OCI-LY1 (cell line): ENCODE data around the gene KRTCAP2.

Experiments
- H2AFZ ChIP-seq: fragments of 200-600 bp; sonication (generic), shearing (Covaris generic); 2 replicates; pipeline ENCODE4 v1.6.0; 2014; ENCODE audit warnings: antibody characterized with exemption, mild to moderate bottlenecking, low read length
- H3F3A ChIP-seq: fragments of 200-600 bp; sonication (generic), shearing (Covaris generic); 2 replicates; pipeline ENCODE4 v1.6.0; 2014; ENCODE audit warnings: mild to moderate bottlenecking, antibody characterized with exemption, low read length, moderate library complexity; ENCODE audit not compliant: insufficient read depth
- H3K27ac ChIP-seq: fragments of 200-600 bp; sonication (generic); 2 replicates; pipeline ENCODE4 v1.5.1; 2014; ENCODE audit warnings: low read length, mixed run types, mild to moderate bottlenecking, low read depth; ENCODE audit not compliant: poor library complexity, severe bottlenecking
- H3K27me3 ChIP-seq: fragments of 200-600 bp; sonication (generic); 2 replicates; pipeline ENCODE4 v1.6.0; 2014; ENCODE audit warnings: antibody characterized with exemption, mild to moderate bottlenecking, low read length, moderate library complexity; ENCODE audit not compliant: insufficient read depth
- H3K36me3 ChIP-seq: fragments of 200-600 bp; sonication (generic); 2 replicates; pipeline ENCODE4 v1.6.1; 2014; ENCODE audit warnings: mild to moderate bottlenecking, antibody characterized with exemption, low read length, moderate library complexity, mixed read lengths; ENCODE audit not compliant: insufficient read depth
- H3K4me1 ChIP-seq: fragments of 200-600 bp; sonication (generic); 2 replicates; pipeline ENCODE4 v1.5.1; 2014; ENCODE audit warnings: mild to moderate bottlenecking, low read length, moderate library complexity; ENCODE audit not compliant: insufficient read depth, severe bottlenecking
- H3K4me2 ChIP-seq: fragments of 200-600 bp; sonication (generic), shearing (Covaris generic); 2 replicates; pipeline ENCODE4 v1.6.1; 2014; ENCODE audit warnings: low read length
- H3K4me3 ChIP-seq: fragments of 200-600 bp; sonication (generic); 2 replicates; pipeline ENCODE4 v1.5.1; 2014; ENCODE audit warnings: low read length, low read depth, mild to moderate bottlenecking, mixed read lengths; ENCODE audit not compliant: poor library complexity, severe bottlenecking
- H3K79me2 ChIP-seq: fragments of 200-600 bp; shearing (Covaris generic); 2 replicates; pipeline ENCODE4 v1.6.1; 2016; ENCODE audit warnings: mixed run types, low read length, mixed read lengths; ENCODE audit not compliant: insufficient read depth
- H3K9ac ChIP-seq: fragments of 200-600 bp; sonication (generic), shearing (Covaris generic); 2 replicates; pipeline ENCODE4 v1.6.1; 2014; ENCODE audit warnings: mild to moderate bottlenecking, low read length, mixed read lengths
- H3K9me2 ChIP-seq: fragments of 200-600 bp; sonication (generic), shearing (Covaris generic); 2 replicates; pipeline ENCODE4 v1.6.1; 2014; ENCODE audit warnings: low read depth, mild to moderate bottlenecking, low read length, mixed read lengths
- H3K9me3 ChIP-seq: fragments of 200-600 bp; shearing (Covaris generic); 2 replicates; pipeline ENCODE4 v1.6.1; 2014; ENCODE audit warnings: low read length, mixed read lengths
- H4K20me1 ChIP-seq: fragments of 200-600 bp; sonication (generic), shearing (Covaris generic); 2 replicates; pipeline ENCODE4 v1.6.0; 2016; ENCODE audit warnings: mild to moderate bottlenecking, low read length; ENCODE audit not compliant: insufficient read depth
- CTCF ChIP-seq: fragments of 200-600 bp; sonication (generic), shearing (Covaris generic); IDR thresholded peaks from 2 replicates; pipeline ENCODE4 v1.5.1; 2017; ENCODE audit warnings: mild to moderate bottlenecking, antibody characterized with exemption, low read length, moderate library complexity, mixed read lengths
- EZH2 ChIP-seq: fragments of 200-600 bp; sonication (generic), shearing (Covaris generic); IDR thresholded peaks from 2 replicates; pipeline ENCODE4 v1.8.0; 2017; ENCODE audit warnings: borderline replicate concordance, mixed run types, mild to moderate bottlenecking, antibody characterized with exemption, low read length, moderate library complexity, mixed read lengths

KRTCAP2 gene

GRCh38 chr1:155175281-155175926 lies 2.3 kb upstream of the KRTCAP2 start:
- Histone ChIP-seq H4K20me1 (no peaks in the 10 kb centered on the region), H2AFZ (no peak overlapping the region), H3K27me3 (no peaks in the 10 kb centered on the region), H3K9me2 (no peaks in the 10 kb centered on the region), H3K9me3 (no peaks in the 10 kb centered on the region), H3K4me1 (peaks cover 28% of the 10 kb centered on the region), H3K9ac (no peak overlapping the region), H3K4me3 (no peak overlapping the region), H3K27ac (peak overlapping the region; percentile 24), H3K79me2 (no peaks in the 10 kb centered on the region), H3K4me2 (no peak overlapping the region), H3F3A (peaks cover 4% of the 10 kb centered on the region; the same call in 1 of the 2 replicates), H3K36me3 (peaks cover 14% of the 10 kb centered on the region)
- TF ChIP-seq EZH2 (no peak), CTCF (no peak)

- TF ChIP-seq EZH2: no peak
- no peak for TF ChIP-seq CTCF
- H3K4me1 ChIP-seq: peaks cover 28% of the 10 kb centered on the region
- peak overlapping the region; percentile 82 for H3K4me2 ChIP-seq
- no peaks in the 10 kb centered on the region for H3K79me2 ChIP-seq
- H4K20me1 ChIP-seq: no peaks in the 10 kb centered on the region
- H3K9me3 ChIP-seq: no peaks in the 10 kb centered on the region
- H3F3A ChIP-seq: peaks cover 4% of the 10 kb centered on the region; the same call in 1 of the 2 replicates
- peak overlapping the region; percentile 97 for H3K9ac ChIP-seq
- peak overlapping the region; percentile 24 for H3K27ac ChIP-seq
- no peak overlapping the region for H2AFZ ChIP-seq
- no peaks in the 10 kb centered on the region for H3K9me2 ChIP-seq
- peaks cover 14% of the 10 kb centered on the region for H3K36me3 ChIP-seq
- H3K4me3 ChIP-seq: peak overlapping the region; percentile 89
- H3K27me3 ChIP-seq: no peaks in the 10 kb centered on the region
These were observed 1.5 kb upstream of the KRTCAP2 start for GRCh38 chr1:155174324-155175280.

- Histone ChIP-seq H3K27me3 (no peaks in the 10 kb centered on the region), H3K4me2 (peak within 1 kb of the TSS; percentile 82), H3K27ac (peak within 1 kb of the TSS; percentile 78), H3K36me3 (peaks cover 21% of the 10 kb centered on the region), H3K79me2 (no peaks in the 10 kb centered on the region), H3K9ac (peak within 1 kb of the TSS; percentile 97), H3K4me1 (peaks cover 28% of the 10 kb centered on the region), H2AFZ (no peak within 1 kb of the TSS), H3K4me3 (peak within 1 kb of the TSS; percentile 89), H3K9me3 (no peaks in the 10 kb centered on the region), H4K20me1 (no peaks in the 10 kb centered on the region), H3F3A (peaks cover 4% of the 10 kb centered on the region; the same call in 1 of the 2 replicates), H3K9me2 (no peaks in the 10 kb centered on the region)
- TF ChIP-seq EZH2 (no peak), CTCF (no peak)
These were observed 597 bp upstream of the KRTCAP2 start, which contains the start of gene TRIM46 for GRCh38 chr1:155173478-155174323. TRIM46 (plus strand) TSS chr1:155173849; CDS start chr1:155173967, 118 bp downstream.
